ENCODE data around the gene S100A2.

- no peak for TF ChIP-seq CTCF (IDR thresholded peaks at IDR 0.05)
- TF ChIP-seq POLR2AphosphoS5 (IDR thresholded peaks at IDR 0.05) = no peak
- TF ChIP-seq POLR2A (IDR thresholded peaks at IDR 0.05) = no peak
Measured at GRCh38 chr1:153599847-153600246, 34.2 kb upstream of the S100A2 start.
